Upper lobe of left lung (tissue), 4 donors: ENCODE results near the gene SLC35D3.

Source experiments
- CTCF ChIP-seq, 6 experiments: fragments of 450-650 bp in 4 of 6; fragments of 200-600 bp in 2 of 6; sonication (generic) in 2 of 6; IDR thresholded peaks; one replicate each; pipeline ENCODE4 v1.5.1; 2016 to 2019; ENCODE audit warnings: antibody characterized with exemption in 6 of 6
- POLR2A ChIP-seq, 4 donors: fragments of 450-650 bp; IDR thresholded peaks; one replicate each; pipeline ENCODE4 v1.5.1; 2016 to 2017; ENCODE audit warnings: antibody characterized with exemption in 4 of 4, mild to moderate bottlenecking in 2 of 4

- TF ChIP-seq CTCF (IDR thresholded peaks at IDR 0.05): no peak
- no peak for TF ChIP-seq POLR2A (IDR thresholded peaks at IDR 0.05)
Measured at GRCh38 chr6:136890986-136891385, 31.1 kb upstream of the SLC35D3 start.
